Thymus (tissue), 11 donors: ENCODE results near the gene TPCN1. TPM values are rescaled to one million over a fixed set of nuclear protein-coding genes. Genes with fewer than 3 reads are reported as not detected.

Source experiments
- DNase-seq, 9 donors: peaks; one replicate each; pipeline ENCODE4 v3.0.0-alpha.2; 2013; ENCODE audit warnings: low spot score in 9 of 9, low read depth in 6 of 9, missing footprints in 1 of 9
- H3K27ac ChIP-seq, 2 donors: one replicate each; pipeline ENCODE4 v1.5.1; 2013; ENCODE audit warnings: control low read depth in 1 of 2, low read depth in 1 of 2, low read length in 1 of 2, mild to moderate bottlenecking in 1 of 2, moderate library complexity in 1 of 2
- H3K27me3 ChIP-seq, 2 donors: one replicate each; pipeline ENCODE4 v1.5.1; 2013; ENCODE audit warnings: low read length in 1 of 2; ENCODE audit not compliant: control insufficient read depth in 2 of 2, insufficient read depth in 1 of 2
- H3K36me3 ChIP-seq, 2 donors: one replicate each; pipeline ENCODE4 v1.5.1; 2013; ENCODE audit warnings: low read length in 1 of 2, mild to moderate bottlenecking in 1 of 2, moderate library complexity in 1 of 2; ENCODE audit not compliant: control insufficient read depth in 2 of 2, insufficient read depth in 2 of 2
- H3K4me1 ChIP-seq, 2 donors: one replicate each; pipeline ENCODE4 v1.5.1; 2013; ENCODE audit warnings: low read length in 2 of 2; ENCODE audit not compliant: control insufficient read depth in 2 of 2, insufficient read depth in 2 of 2
- H3K4me3 ChIP-seq, 2 donors: one replicate each; pipeline ENCODE4 v1.5.1; 2013; ENCODE audit warnings: low read length in 2 of 2, control low read depth in 1 of 2, mild to moderate bottlenecking in 1 of 2
- H3K9me3 ChIP-seq, 2 donors: one replicate each; pipeline ENCODE4 v1.5.1; 2013; ENCODE audit warnings: low read length in 1 of 2, mild to moderate bottlenecking in 1 of 2; ENCODE audit not compliant: control insufficient read depth in 2 of 2, insufficient read depth in 1 of 2
- WGBS: extraction: QIAGEN DNeasy Blood & Tissue Kit; methylation state at CpG from one replicate; pipeline ENCODE4 v1.1.7; 2013; 5-methylcytosine and 5-hydroxymethylcytosine counted together
- polyA plus RNA-seq: library from polyadenylated mRNA; stranded (reverse); fragments of 200-250 nt; gene quantifications from one replicate; pipeline ENCODE4 v1.2.3, GENCODE V29; 2013
- total RNA-seq: library from RNA; stranded (reverse); fragments of 120-200 nt; gene quantifications from one replicate; pipeline ENCODE4 v1.2.4, GENCODE V29; 2013
- donor health status: healthy.

Gene TPCN1
- total and polyA plus RNA-seq, 2 donors, result 4.2 to 16.7 TPM

DNA sequence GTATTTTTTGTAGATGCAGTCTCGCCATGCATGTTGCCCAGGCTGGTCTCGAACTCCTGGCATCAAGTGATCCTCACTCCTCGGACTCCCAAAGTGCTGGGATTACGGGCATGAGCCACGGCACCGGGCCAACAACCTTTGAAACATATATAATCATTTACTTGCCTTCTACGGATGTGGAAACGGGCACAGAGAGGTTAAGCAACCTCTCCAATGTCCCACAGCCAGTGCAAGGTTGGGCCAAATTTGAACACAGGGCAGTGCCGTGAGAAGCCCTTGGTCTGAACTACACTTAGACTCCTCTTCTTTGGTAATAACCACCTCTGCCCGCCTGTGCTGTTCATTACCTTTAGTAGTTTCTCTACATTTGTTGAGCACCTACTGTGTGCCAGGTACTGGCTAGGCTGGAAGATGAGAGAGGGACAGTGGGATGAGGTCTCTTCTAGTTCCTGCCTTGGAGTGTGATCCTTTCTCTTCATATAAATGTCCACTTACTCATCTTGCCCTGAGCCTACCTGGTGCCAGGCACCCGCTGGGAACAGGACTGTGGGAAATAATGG is 38.2 kb upstream of the TPCN1 start:
- Histone ChIP-seq H3K4me3 (no peak overlapping the region), H3K27me3 (no peaks in the 10 kb centered on the region), H3K27ac (no peak overlapping the region), H3K9me3 (peaks cover 0 to 3% of the 10 kb centered on the region in 2 donors), H3K4me1 (peaks cover 14 to 17% of the 10 kb centered on the region in 2 donors), H3K36me3 (peaks cover 27 to 36% of the 10 kb centered on the region in 2 donors)
- 99% methylated on average over 11 of the region's 11 CpGs for WGBS
- no peak for DNase-seq

DNA sequence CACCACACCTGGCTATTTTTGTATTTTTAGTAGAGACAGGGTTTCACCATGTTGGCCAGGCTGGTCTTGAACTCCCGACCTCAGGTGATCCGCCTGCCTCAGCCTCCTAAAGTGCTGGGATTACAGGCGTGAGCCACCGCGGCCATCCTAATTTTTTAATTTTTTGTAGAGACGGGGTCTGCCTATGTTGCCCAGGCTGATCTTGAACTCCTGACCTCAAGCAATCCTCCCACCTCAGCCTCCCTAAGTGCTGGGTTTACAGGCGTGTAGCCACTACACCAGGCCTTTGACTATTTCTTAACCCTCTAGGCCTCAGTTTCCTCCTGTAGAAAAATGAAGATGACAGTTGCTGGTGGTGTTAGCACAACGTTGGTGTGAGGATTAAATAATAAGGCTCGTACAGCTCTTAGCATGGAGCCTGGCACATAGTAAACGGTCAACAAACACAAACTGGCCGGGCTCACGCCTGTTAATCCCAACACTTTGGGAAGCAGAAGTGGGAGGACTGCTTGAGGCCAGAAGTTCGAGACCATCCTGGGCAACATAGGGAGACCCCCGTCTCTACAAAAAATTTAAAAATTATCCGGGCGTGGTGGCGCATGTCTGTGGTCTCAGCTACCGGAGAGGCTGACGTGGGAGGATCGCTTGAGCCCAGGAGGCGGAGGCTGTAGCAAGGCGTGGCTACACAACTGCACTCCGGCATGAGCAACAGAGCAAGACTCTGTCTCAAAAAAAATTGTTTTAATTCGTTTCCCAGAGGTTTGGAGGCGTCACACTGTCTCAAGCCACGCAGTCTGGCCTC is 37.0 kb upstream of the TPCN1 start:
- H3K36me3 ChIP-seq, result peaks cover 20 to 24% of the 10 kb centered on the region in 2 donors
- H3K27ac ChIP-seq, result peak overlapping the region; percentile 47 to 90
- WGBS, result 36% methylated on average over 26 of the region's 26 CpGs
- peaks cover 14 to 17% of the 10 kb centered on the region in 2 donors for H3K4me1 ChIP-seq
- no peaks in the 10 kb centered on the region for H3K27me3 ChIP-seq
- no peak for DNase-seq
- no peaks in the 10 kb centered on the region for H3K9me3 ChIP-seq
- peak overlapping the region; percentile 70 to 99 for H3K4me3 ChIP-seq

DNA sequence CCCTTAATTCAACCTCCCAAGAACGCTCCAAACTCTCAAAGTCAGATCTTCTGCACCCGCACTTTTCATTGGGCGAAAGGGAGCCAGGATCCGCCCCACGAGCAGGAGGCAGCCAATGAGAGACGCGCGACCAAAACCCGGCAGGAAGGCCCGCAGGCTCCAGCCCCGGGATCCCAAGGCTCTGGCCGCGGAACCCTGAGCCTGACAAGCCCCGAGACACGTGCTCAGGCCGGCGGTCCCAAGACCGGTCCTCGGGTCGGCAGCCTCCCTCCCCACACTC is 36.4 kb upstream of the TPCN1 start:
- H3K36me3 ChIP-seq, result peaks cover 19 to 20% of the 10 kb centered on the region in 2 donors
- under 1% methylated on average over 20 of the region's 20 CpGs for WGBS
- H3K4me3 ChIP-seq, result peak overlapping the region; percentile 70 to 99
- H3K27ac ChIP-seq, result peak overlapping the region; percentile 83 to 90
- H3K4me1 ChIP-seq, result peaks cover 14 to 17% of the 10 kb centered on the region in 2 donors
- DNase-seq, result peak; percentile 86 to 96 (median 88)
- no peaks in the 10 kb centered on the region for H3K27me3 ChIP-seq
- H3K9me3 ChIP-seq, result no peaks in the 10 kb centered on the region

DNA sequence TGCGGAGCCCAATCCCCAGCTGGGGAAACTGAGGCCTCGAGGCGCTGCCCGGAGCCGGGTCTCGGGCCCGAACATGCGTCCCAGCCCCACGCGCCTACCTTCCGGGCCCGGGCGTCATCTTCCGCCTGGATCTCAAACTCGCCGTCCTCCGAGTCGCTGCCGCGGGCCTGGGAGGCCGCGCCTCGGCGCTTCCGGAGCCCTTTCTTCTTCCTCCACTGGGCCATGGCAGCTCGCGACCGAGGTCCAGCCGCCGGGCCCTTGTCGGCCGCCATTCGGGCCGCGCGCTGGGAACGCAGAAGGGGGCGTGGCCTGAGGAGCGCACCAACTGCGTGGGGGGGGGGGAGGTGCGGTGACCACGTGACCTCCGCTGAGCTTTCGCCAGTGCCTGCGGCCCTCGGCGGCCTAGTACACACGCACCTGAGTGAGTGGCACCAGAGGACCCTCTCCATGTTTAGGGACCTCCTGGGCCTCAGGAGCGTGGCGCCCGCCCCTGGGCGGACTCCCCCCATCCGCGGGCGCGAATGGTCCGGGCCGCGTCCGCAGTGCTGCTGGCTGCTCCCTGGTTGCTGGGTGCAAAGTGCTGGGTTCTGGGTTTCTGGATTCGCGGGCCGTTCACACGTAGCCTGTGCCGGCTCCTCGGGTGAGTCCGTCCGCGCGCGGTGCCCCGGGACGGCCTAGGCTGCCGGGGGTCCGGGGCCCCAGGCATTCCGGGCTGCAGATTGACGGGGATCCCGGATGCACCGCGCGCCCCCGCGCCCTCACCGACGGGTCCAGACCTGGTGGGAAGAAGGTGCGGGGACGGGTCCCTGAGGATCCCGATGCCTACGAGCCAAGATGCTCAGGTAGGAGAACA is 35.9 kb upstream of the TPCN1 start, which contains the start of the genes DDX54 and RITA1:
DDX54 (minus strand) TSS at position 299 of the 853 bp plus-strand sequence; CDS start at position 272, 27 bp downstream.
RITA1 (plus strand) TSS at position 542 of the 853 bp plus-strand sequence. CDS start 1,026 bp downstream, outside the sequence.
- peak in 8 of 9 donors; percentile 60 to 92 (median 76) for DNase-seq
- H3K27ac ChIP-seq, result peak within 1 kb of the TSS; percentile 83 to 90
- H3K4me1 ChIP-seq, result peaks cover 14 to 17% of the 10 kb centered on the region in 2 donors
- peaks cover 13 to 15% of the 10 kb centered on the region in 2 donors for H3K36me3 ChIP-seq
- under 1% methylated on average over 89 of the region's 89 CpGs for WGBS
- H3K9me3 ChIP-seq, result no peaks in the 10 kb centered on the region
- peak within 1 kb of the TSS; percentile 70 to 99 for H3K4me3 ChIP-seq
- H3K27me3 ChIP-seq, result no peaks in the 10 kb centered on the region

DNA sequence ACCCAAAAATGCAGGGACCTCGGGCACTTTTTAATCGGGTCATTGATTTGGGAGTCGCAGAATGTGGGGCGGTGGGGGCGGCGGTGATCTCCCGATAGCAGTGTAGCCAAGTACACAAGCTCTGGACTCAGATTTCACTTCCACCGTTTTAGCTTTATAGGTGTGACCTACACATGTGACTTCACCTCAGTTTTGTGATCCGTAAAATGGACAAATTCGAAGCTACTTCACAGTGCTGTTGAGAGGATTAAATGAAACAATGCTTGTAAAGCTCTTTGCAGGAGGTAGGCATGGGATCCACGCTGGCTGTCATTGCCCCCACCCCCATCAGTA is 35.3 kb upstream of the TPCN1 start:
- Histone ChIP-seq H3K27ac (peak overlapping the region in 1 of 2 donors; percentile 90), H3K27me3 (no peaks in the 10 kb centered on the region), H3K4me3 (peak overlapping the region; percentile 70 to 99), H3K36me3 (peaks cover 13% of the 10 kb centered on the region in 2 donors), H3K9me3 (no peaks in the 10 kb centered on the region), H3K4me1 (peaks cover 14 to 17% of the 10 kb centered on the region in 2 donors)
- 17% methylated on average over 11 of the region's 11 CpGs for WGBS
- DNase-seq, result no peak

DNA sequence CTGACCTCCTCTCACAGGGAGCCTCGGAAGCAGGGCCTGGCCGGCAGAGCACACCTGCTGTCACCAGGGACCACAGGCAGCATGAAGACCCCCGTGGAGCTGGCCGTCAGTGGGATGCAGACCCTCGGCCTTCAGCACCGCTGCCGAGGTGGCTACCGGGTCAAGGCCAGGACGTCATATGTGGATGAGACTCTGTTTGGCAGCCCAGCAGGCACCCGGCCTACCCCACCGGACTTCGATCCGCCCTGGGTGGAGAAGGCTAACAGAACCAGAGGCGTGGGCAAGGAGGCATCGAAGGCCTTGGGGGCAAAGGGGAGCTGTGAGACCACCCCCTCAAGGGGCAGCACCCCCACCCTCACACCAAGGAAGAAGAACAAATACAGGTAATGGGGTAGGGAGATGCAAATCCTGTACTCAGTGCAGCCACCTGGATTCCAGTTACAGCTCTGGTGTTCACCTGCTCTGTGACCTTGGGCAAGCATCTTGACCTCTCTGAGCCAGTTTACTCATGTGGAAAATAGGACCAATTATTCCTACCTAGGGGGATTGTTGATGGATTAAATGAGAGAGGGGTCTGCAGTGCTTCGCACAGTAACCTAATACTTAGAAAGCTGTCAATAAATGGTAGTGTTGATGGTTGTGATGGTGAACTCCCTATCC is 34.5 kb upstream of the TPCN1 start:
- DNase-seq, result no peak
- peaks cover 14 to 17% of the 10 kb centered on the region in 2 donors for H3K4me1 ChIP-seq
- H3K27ac ChIP-seq, result no peak overlapping the region
- H3K27me3 ChIP-seq, result no peaks in the 10 kb centered on the region
- H3K4me3 ChIP-seq, result no peak overlapping the region
- H3K36me3 ChIP-seq, result peaks cover 20% of the 10 kb centered on the region in 2 donors
- WGBS, result 96% methylated on average over 16 of the region's 16 CpGs
- H3K9me3 ChIP-seq, result no peaks in the 10 kb centered on the region

DNA sequence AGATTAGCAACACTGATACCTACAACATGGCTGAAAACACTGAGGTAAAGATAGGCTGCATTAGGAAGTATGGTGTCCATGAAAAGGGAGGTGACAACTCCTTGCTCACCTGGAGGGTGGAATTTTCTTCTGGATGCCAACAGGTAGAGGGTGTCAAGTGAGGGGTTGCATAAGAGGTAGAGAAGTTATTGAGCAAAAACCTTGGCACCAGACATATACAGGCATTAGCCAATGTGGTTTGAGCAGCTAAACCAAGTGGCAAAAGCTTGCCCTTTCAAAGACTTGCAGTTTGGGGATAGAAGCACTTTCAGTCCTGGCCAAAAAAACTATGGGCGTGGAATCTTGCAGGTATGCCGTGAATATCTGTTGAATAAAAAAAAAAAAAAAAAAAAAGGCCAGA is 31.9 kb upstream of the TPCN1 start:
- no peaks in the 10 kb centered on the region for H3K9me3 ChIP-seq
- WGBS, result 97% methylated on average over 2 of the region's 2 CpGs
- no peak overlapping the region for H3K27ac ChIP-seq
- H3K27me3 ChIP-seq, result no peaks in the 10 kb centered on the region
- H3K36me3 ChIP-seq, result peaks cover 22 to 27% of the 10 kb centered on the region in 2 donors
- no peak overlapping the region for H3K4me3 ChIP-seq
- no peak for DNase-seq
- H3K4me1 ChIP-seq, result peaks cover 9 to 12% of the 10 kb centered on the region in 2 donors

DNA sequence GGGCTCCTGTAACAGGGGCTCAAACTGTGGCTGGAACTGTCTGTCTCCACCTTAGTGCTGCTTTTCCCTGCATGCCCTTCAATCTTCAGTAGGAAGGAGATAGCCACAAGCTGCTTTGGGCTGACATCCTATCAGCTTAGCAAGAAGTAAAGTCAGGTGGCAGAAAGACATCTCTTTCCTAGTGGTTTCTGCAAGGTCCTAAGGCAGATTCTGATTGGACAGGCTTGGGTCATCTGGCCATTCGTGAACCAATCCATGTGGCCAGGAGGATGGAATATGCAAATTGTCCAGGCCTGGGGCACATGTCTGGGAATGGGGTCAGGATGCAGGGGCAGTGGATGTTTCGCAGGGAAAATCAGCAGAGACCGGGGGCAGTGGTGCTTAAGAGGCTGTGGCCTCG is 30.5 kb upstream of the TPCN1 start:
- DNase-seq, result no peak
- Histone ChIP-seq H3K27me3 (no peaks in the 10 kb centered on the region), H3K4me1 (peaks cover 8 to 11% of the 10 kb centered on the region in 2 donors), H3K27ac (no peak overlapping the region), H3K4me3 (no peak overlapping the region), H3K9me3 (no peaks in the 10 kb centered on the region), H3K36me3 (peaks cover 22 to 27% of the 10 kb centered on the region in 2 donors)
- 98% methylated on average over 4 of the region's 4 CpGs for WGBS
